Astrocyte of the spinal cord (primary cell): Measurements from ENCODE around the gene AQP12A.
"Not testable (repeated sequence)": the region's sequence is repeated elsewhere in the genome, so short reads cannot be mapped to it uniquely, and the experiment has no call there.

ENCODE experiments used
- DNase-seq: peaks from one replicate; pipeline ENCODE4 v3.0.0; 2011; ENCODE audit warnings: low read depth, low spot score
- H3K4me3 ChIP-seq: 2 replicates; pipeline ENCODE4 v1.5.1; 2011; ENCODE audit warnings: low read depth, mild to moderate bottlenecking, low read length, moderate library complexity
- in situ Hi-C: cut with HindIII; loops from 2 replicates; pipeline ENCODE4 v1.10.0; 2017; ENCODE audit warnings: low sequenced_read_pairs
- TF ChIP-seq, protein P1 (sequence below): IDR thresholded peaks from 2 replicates; pipeline ENCODE4 v1.5.1; 2012; ENCODE audit warnings: low read depth, mild to moderate bottlenecking, low read length, inconsistent platforms

The AQP12A gene

DNA sequence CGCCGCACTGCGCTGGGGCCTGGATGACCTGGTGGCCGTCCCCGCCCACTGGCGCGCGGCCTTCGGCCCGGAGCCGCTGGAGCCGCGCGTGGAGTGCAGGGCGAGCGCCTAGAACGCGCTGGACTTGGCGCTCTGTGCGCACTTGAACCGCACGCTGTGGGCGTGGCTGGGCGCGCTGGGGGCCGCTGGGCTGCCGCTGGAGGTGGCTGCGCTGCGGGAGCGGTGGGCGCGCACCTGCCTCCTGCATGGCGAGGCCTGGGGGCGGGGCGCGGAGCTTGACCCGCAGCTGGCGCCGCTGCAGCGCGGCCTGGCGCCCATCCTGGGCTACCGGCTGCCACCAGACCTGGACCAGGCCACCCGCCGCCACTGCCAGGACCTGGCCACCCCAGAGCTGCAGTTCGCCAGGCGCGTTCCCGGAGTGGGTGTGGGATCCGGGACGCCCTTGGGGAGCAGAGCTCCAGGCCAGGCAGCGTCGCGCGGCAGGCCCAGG, 18.9 kb upstream of the AQP12A start:
- H3K4me3 ChIP-seq = no peak overlapping the region
- no peak for DNase-seq
- TF ChIP-seq, protein P1, sequence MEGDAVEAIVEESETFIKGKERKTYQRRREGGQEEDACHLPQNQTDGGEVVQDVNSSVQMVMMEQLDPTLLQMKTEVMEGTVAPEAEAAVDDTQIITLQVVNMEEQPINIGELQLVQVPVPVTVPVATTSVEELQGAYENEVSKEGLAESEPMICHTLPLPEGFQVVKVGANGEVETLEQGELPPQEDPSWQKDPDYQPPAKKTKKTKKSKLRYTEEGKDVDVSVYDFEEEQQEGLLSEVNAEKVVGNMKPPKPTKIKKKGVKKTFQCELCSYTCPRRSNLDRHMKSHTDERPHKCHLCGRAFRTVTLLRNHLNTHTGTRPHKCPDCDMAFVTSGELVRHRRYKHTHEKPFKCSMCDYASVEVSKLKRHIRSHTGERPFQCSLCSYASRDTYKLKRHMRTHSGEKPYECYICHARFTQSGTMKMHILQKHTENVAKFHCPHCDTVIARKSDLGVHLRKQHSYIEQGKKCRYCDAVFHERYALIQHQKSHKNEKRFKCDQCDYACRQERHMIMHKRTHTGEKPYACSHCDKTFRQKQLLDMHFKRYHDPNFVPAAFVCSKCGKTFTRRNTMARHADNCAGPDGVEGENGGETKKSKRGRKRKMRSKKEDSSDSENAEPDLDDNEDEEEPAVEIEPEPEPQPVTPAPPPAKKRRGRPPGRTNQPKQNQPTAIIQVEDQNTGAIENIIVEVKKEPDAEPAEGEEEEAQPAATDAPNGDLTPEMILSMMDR = no peak
- in situ Hi-C loops = no loop called here

DNA sequence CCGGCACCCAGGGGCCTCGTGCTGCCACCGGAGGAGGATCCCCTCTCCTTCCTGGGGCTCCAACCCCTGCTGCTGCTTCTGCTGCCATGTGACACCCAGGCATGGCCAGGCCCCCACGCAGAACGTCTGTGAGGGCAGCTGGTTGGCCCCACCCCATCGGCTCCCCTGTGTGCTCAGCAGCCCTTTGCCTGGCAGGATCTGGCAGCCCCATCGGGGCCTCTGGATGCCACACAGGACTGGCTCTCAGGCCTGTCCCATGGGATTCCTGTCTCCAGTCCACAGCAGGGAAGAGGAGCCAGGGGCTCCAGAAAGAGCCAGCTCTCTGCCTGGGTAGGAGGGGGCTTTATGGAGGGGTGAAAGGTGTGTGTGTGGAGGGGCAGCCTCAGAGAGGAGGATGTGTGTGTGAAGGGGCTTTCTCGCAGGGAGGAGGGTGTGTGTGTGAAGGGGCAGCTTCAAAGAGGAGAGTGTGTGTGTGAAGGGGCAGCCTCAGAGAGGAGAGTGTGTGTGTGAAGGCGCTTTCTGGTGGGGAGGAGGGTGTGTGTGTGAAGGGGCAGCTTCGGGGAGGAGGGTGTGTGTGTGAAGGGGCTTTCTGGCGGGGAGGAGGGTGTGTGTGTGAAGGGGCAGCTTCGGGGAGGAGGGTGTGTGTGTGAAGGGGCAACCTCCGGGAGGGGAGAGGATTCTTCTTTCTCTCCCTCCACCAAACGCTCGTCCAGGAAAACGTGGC, 17.0 kb upstream of the AQP12A start:
- in situ Hi-C loops, DNase-seq: not testable (repeated sequence)

DNA sequence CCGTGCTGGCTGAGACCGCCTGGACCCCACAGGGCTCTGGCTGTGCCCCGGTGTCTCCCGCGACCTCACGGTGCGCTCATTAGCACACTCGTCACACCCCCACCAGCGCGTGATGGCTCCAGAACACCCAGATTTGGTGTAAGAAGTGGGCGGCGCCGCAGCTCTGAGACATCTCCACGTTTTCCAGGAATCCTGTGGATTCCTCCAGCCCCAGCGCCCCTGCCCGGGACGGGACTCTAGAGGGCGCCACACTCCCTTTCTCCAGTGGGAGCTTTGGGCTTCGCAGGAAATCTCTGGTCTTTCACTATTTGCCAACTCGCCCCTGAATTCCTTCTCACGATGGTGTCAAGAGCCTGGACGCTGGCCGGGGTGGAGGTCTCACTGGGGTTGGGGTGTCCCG, 16.3 kb upstream of the AQP12A start:
- in situ Hi-C loops, DNase-seq, H3K4me3 ChIP-seq: not testable (repeated sequence)

More for the DNA sequence above, 17.0 kb upstream of the AQP12A start:
- H3K4me3 ChIP-seq = not testable (repeated sequence)

DNA sequence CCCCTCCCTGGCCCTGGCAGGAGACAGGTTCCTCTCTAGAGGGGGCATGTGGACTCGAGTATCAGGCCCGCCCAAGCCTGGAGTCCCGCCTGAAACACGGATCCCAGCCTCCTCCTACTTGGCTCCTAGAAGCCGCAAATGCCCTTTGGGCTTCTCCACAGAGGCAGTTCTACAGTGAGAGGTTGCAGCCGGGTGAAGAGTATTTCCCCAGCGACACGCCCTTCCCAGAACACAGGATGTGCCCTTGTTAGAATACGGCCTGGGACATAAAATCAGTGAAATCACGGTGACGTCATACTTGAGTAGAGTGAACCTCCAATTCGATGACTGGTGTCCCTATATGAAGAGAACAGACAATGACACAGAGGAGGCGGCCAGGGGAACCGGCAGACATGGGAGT, 13.6 kb upstream of the AQP12A start:
- DNase-seq, H3K4me3 ChIP-seq, in situ Hi-C loops: not testable (repeated sequence)

DNA sequence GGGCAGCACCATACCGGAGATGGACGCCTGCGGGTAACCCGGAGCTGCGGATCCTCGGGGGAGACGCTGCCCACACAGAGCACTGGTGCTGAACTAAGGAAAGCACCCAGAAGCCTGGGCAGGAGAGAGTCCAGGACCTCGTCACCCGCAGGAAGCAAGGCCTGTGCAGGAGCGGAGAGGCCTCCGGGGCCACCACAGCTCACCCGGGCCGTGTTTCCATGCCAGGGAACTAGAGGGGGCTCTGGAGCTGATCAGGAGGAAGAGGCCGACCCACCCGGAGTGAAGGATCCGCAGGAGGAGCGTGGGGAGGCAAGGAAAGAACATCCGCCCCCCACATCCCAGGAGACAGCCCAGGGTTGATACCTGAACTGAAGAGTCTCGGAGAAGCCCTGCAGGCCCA, 12.8 kb upstream of the AQP12A start:
- H3K4me3 ChIP-seq, DNase-seq, in situ Hi-C loops: not testable (repeated sequence)

DNA sequence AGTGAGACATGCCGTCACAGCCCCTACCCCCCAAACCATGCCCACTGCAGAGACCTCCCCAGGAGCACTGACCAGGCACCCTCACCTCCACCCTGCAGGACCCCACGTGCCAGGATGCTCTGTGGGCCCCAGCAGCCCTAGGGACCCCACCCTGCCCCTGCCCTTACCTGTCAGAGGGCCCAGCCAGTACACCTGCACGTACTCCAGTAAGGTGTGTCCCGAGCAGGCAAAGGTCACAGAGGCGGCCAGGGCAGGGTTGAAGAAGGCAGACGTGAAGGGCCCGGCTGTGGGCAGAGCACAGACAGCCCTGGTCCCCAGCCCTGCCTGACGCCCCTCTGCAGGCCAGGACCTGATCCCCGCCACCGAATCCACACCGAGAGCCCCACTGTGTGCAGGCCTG, 11.5 kb upstream of the AQP12A start:
- DNase-seq, in situ Hi-C loops, H3K4me3 ChIP-seq: not testable (repeated sequence)

DNA sequence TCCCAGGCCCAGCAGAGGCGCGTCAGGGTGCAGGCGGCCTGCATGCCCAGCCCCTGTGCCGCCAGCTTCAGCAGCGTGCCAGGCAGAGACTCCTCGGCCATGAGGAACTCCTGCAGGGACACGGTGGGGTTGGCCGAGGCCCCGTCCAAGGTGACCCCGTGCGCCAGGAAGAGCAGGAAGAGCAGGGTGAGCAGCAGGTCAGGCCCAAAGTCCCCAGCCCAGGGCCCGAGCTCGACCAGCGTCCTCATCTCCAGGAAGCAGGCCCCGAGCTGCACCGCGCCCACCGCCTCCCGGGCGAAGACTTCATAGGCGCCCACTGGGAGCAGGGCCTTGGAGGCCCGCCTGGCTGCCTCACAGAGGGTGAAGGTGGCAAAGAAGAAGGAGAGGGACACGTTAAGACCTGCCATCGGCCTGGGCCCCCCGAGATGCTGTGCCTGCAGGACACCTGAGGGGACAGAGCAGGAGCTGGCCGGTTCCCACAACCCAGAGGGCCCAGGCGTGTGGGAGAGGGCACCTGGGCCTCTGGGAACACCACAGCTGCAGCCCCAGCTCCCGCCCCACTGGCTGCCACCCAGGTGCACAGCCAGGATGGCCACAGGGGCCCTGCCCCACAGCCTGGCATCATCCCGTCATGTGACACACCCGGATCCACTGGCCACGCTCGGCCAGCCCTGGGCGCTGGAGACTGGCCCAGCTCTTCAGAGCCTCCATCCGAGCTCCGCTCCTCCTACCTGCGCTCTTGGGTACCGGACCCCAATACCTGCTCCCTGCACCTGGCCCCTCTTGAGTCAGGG, 9.0 kb upstream of the AQP12A start, which contains the start of gene AQP12B:
Gene AQP12B, minus strand, starts transcription at position 455 of the 794 bp plus-strand sequence. Its CDS starts 48 bp downstream, at position 407.
- in situ Hi-C loops, H3K4me3 ChIP-seq, DNase-seq: not testable (repeated sequence)

DNA sequence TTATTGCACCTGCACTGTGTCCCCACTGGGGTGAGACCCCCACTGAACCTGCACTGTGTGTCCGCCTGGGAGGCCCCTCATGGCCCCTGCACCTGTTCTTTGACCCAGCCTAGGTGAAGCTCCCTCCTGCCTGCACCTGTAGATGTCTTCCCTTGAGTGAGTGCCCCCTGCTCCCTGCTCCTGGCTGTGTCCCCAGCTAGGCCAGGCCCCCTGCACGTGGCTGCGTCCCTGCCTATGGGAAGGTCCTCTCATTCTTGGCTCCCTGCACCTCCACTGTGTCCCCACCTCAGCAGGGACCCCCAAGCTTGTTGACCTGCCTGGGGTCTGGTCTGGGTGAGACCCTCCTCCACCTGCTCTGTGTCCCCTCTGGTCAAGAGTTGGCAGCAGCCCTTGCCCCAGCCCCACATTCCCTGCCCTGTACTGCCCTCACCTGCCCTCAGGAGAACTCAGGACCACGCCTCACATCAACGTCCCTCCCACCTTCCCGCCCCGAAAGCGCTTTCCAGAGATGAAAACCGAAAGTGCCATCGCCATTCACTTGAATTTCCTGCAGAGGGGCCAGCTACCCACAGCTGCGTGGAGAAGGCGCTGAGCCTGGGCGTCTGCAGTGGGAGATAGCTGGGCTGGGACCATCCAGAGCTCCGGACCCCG, 8.2 kb upstream of the AQP12A start:
- DNase-seq, H3K4me3 ChIP-seq, in situ Hi-C loops: not testable (repeated sequence)

DNA sequence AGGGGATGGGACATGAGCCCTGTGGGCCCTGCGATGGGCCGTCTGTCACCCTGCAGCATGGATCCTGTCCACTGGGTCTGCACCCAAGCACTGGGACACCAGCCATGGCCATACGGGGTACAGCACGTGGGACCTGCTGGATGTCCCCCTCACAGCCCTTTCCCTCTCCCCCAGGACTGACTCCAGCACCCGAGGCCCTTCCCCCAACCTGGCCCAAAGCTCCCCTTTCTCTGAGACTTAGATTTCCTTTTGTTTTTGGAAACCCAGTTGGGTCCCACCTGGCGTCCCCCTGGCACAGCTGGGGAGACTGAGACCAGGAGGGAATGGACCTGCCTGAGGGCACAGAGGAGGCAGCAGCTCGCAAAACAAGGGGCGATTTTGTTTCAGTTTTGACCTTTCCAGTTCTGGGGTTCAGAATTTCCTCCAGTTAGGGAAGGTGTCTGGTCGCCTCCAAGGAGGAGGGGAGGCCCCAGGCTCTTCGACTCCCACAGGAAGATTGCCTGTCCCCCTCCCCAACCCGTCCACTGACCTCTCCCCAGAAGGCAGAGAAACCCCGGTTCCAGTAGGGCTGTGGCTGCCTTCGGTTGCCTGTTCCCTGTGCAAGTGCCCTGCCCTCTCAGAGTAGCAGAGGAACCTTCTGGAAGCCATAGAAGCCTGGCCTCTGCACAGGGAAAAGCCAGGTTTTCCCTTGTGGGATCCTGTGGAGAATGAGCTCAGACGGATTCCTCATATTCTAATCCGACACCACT, 7.5 kb upstream of the AQP12A start:
- in situ Hi-C loops, DNase-seq, H3K4me3 ChIP-seq: not testable (repeated sequence)

DNA sequence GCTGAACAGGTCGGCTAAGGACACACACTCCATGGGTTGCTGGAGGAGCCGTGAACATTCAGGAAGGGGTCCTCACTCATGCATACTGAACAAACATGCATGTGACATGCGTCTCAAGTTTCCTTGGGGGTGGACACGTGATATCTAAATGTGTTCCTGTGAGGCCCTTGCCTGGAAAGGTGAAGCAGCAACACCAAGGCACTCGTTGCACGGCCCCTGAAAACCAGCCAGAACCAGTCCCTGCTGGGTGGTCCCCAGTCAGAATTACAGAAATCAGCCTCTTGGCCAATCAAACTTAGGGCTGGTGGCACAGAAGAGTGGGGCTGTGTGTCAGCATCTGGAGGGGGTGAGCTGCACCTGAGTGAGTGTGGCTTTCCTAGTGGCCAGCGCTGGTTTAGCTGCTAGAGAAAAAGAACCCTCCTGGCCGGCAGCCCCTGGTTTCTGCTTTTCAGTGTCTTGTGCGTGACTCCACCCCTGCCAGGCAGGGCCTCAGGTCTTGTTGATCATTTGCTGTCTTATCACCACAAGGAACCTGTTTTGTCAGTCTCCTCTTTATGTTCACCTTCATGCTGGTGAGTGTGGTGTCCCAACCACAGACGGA, 5.8 kb upstream of the AQP12A start:
- DNase-seq = no peak
- no peak overlapping the region for H3K4me3 ChIP-seq
- TF ChIP-seq, protein P1 = no peak
- in situ Hi-C loops = no loop called here
